CD1c-positive myeloid dendritic cell (primary cell): ENCODE results near the gene UGGT2.
A peak's percentile ranks its signal among the peaks of the same experiment; 100 is the strongest.
"Not testable (repeated sequence)": the region's sequence is repeated elsewhere in the genome, so short reads cannot be mapped to it uniquely, and the experiment has no call there.

Source experiments
- DNase-seq: peaks from one replicate; pipeline ENCODE4 v3.0.0-alpha.2; 2016; ENCODE audit errors: extremely low spot score

Gene UGGT2

GRCh38 chr13:96053003-96053703 is at the start of gene UGGT2:
Gene UGGT2 (minus strand): TSS chr13:96053401. CDS start chr13:96053312, 89 bp downstream.
- DNase-seq = peak; percentile 94

- no peak for DNase-seq
Measured at GRCh38 chr13:96100457-96101220, 47.4 kb upstream of the UGGT2 start.

GRCh38 chr13:96093296-96094006 is 40.2 kb upstream of the UGGT2 start:
- DNase-seq = no peak

GRCh38 chr13:96091164-96092117 is 38.2 kb upstream of the UGGT2 start:
- no peak for DNase-seq

- DNase-seq = no peak
Measured at GRCh38 chr13:96090240-96091101, 37.3 kb upstream of the UGGT2 start.

GRCh38 chr13:96089749-96090239 is 36.6 kb upstream of the UGGT2 start, which contains the start of gene HS6ST3:
Gene HS6ST3 (plus strand): TSS chr13:96090107.
- no peak for DNase-seq

GRCh38 chr13:96089139-96089538 is 35.9 kb upstream of the UGGT2 start:
- no peak for DNase-seq

- DNase-seq = no peak
Measured at GRCh38 chr13:96086736-96087135, 33.5 kb upstream of the UGGT2 start.

- no peak for DNase-seq
Measured at GRCh38 chr13:96082640-96083039, 29.4 kb upstream of the UGGT2 start.

- no peak for DNase-seq
Measured at GRCh38 chr13:96081888-96082287, 28.7 kb upstream of the UGGT2 start.

- no peak for DNase-seq
Measured at GRCh38 chr13:96080676-96081075, 27.5 kb upstream of the UGGT2 start.

GRCh38 chr13:96075953-96076543 is 22.8 kb upstream of the UGGT2 start:
- peak; percentile 11 for DNase-seq

GRCh38 chr13:96072392-96072791 is 19.2 kb upstream of the UGGT2 start:
- no peak for DNase-seq

- DNase-seq = no peak
Measured at GRCh38 chr13:96071504-96071903, 18.3 kb upstream of the UGGT2 start.

GRCh38 chr13:96068729-96069128 is 15.5 kb upstream of the UGGT2 start:
- no peak for DNase-seq

- DNase-seq = no peak
Measured at GRCh38 chr13:96065849-96066248, 12.6 kb upstream of the UGGT2 start.

- peak; percentile 54 for DNase-seq
Measured at GRCh38 chr13:96052656-96053002, 572 bp downstream of the UGGT2 start.

GRCh38 chr13:96051946-96052345 is 1.3 kb downstream of the UGGT2 start:
- not testable (repeated sequence) for DNase-seq

GRCh38 chr13:96051491-96051890 is 1.7 kb downstream of the UGGT2 start:
- DNase-seq = not testable (repeated sequence)

- DNase-seq = not testable (repeated sequence)
Measured at GRCh38 chr13:96050955-96051354, 2.2 kb downstream of the UGGT2 start.
